Activated T-cell treated with anti-CD3 and anti-CD28 coated beads, Interleukin-2, amount 50 U/mL, for 24 hours (primary cell): ENCODE measurements around the gene SMYD3.

Source experiments
- DNase-seq: peaks from one replicate; pipeline ENCODE4 v3.0.0-alpha.2; 2020
- H3K27ac Mint-ChIP-seq: 2 replicates; pipeline ENCODE4 v1.8.0; 2020; ENCODE audit warnings: mild to moderate bottlenecking, mixed read lengths
- H3K27me3 Mint-ChIP-seq: 2 replicates; pipeline ENCODE4 v1.8.0; 2020; ENCODE audit warnings: mixed read lengths
- H3K36me3 Mint-ChIP-seq: 2 replicates; pipeline ENCODE4 v1.8.0; 2020; ENCODE audit warnings: low read depth, mixed read lengths
- H3K4me1 Mint-ChIP-seq: 2 replicates; pipeline ENCODE4 v1.8.0; 2020; ENCODE audit warnings: low read depth, mixed read lengths
- H3K4me3 Mint-ChIP-seq: 2 replicates; pipeline ENCODE4 v1.8.0; 2020; ENCODE audit warnings: mild to moderate bottlenecking, moderate library complexity, mixed read lengths
- H3K9me3 Mint-ChIP-seq: 2 replicates; pipeline ENCODE4 v1.8.0; 2020; ENCODE audit warnings: mixed read lengths

The SMYD3 gene

DNA sequence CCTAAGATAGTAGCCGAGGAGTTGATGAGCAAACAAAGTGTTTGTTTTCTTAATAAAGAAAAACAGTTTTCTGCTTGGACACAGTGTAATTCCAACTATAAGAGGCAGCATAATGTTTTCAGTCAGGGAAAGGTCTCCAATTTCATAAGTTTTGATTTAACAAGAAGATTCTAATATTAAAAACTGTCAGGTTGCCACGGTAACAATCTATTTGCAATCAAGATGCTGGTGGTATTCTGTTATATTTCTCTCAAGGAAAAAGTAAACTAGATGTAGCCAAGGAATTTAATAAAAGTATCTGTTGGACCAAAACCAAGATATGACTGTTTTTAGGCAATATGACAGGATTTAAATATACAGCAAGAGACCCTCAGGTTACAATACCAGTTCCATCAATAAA is 211.7 kb downstream of the SMYD3 start:
- Mint-ChIP-seq H3K27ac (no peak overlapping the region), H3K36me3 (peaks cover 11% of the 10 kb centered on the region), H3K9me3 (no peaks in the 10 kb centered on the region), H3K4me3 (no peak overlapping the region), H3K27me3 (no peaks in the 10 kb centered on the region), H3K4me1 (peaks cover 9% of the 10 kb centered on the region)
- no peak for DNase-seq

DNA sequence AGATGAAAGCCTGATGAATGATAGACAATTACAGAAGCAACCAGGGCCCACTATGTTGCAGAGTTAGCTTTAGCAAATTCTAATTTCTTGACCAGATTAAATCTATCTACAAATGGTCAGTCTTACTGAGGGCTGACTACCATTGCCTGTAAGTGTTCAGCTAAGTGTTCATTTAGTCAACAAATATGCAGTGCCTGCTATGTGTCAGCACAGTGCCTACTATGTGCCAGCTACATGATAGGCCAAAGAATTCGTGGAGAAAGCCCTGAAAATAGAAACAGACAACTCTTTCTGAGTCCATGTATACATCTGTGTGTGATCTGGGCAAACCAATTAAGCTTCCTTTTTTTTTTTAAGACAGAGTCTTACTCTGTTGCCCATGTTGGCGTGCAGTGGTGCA is 212.8 kb downstream of the SMYD3 start:
- no peaks in the 10 kb centered on the region for H3K27me3 Mint-ChIP-seq
- H3K4me1 Mint-ChIP-seq: peaks cover 9% of the 10 kb centered on the region
- no peaks in the 10 kb centered on the region for H3K9me3 Mint-ChIP-seq
- H3K27ac Mint-ChIP-seq: no peak overlapping the region
- H3K4me3 Mint-ChIP-seq: no peak overlapping the region
- no peak for DNase-seq
- peaks cover 16% of the 10 kb centered on the region for H3K36me3 Mint-ChIP-seq

- no peaks in the 10 kb centered on the region for H3K9me3 Mint-ChIP-seq
- no peak overlapping the region for H3K27ac Mint-ChIP-seq
- peaks cover 16% of the 10 kb centered on the region for H3K36me3 Mint-ChIP-seq
These were observed 213.5 kb downstream of the SMYD3 start for GRCh38 chr1:246293366-246294121.

GRCh38 chr1:246292571-246292970 is 214.5 kb downstream of the SMYD3 start:
- peaks cover 9% of the 10 kb centered on the region for H3K4me1 Mint-ChIP-seq
- no peak for DNase-seq
- H3K4me3 Mint-ChIP-seq: no peak overlapping the region
- no peaks in the 10 kb centered on the region for H3K9me3 Mint-ChIP-seq
- H3K27me3 Mint-ChIP-seq: no peaks in the 10 kb centered on the region
- H3K36me3 Mint-ChIP-seq: peaks cover 18% of the 10 kb centered on the region
- H3K27ac Mint-ChIP-seq: no peak overlapping the region

More at GRCh38 chr1:246293366-246294121, 213.5 kb downstream of the SMYD3 start:
- peaks cover 9% of the 10 kb centered on the region for H3K4me1 Mint-ChIP-seq
- H3K4me3 Mint-ChIP-seq: no peak overlapping the region
- no peaks in the 10 kb centered on the region for H3K27me3 Mint-ChIP-seq
- no peak for DNase-seq

DNA sequence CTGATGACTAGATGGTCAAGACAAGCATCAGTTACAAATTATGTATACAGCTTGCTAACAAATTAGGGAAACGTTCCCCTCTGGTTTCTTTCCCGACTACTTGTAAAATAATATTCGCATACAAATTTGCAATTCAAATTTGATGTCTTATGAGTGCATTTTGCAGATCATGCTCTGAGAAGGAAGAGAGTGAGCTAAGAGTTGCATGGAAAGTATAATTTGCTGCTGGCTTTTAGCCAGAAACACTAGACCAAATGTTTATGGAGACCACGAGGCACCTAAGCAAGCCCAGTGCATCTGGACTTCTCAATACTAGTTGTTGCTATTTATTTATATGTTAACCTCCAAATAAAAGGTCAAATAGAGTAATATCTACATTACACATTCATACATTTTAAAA is 216.0 kb downstream of the SMYD3 start:
- Mint-ChIP-seq H3K4me1 (peaks cover 2% of the 10 kb centered on the region), H3K36me3 (peaks cover 20% of the 10 kb centered on the region), H3K27me3 (no peaks in the 10 kb centered on the region), H3K27ac (no peak overlapping the region), H3K9me3 (no peaks in the 10 kb centered on the region), H3K4me3 (no peak overlapping the region)
- no peak for DNase-seq

GRCh38 chr1:246283771-246284410 is 223.2 kb downstream of the SMYD3 start:
- Mint-ChIP-seq H3K4me3 (no peak overlapping the region), H3K27me3 (no peaks in the 10 kb centered on the region), H3K27ac (no peak overlapping the region), H3K4me1 (peaks cover 2% of the 10 kb centered on the region), H3K9me3 (no peaks in the 10 kb centered on the region), H3K36me3 (peaks cover 21% of the 10 kb centered on the region)
- DNase-seq: no peak

- Mint-ChIP-seq H3K27ac (no peak overlapping the region), H3K4me1 (peaks cover 2% of the 10 kb centered on the region), H3K27me3 (no peaks in the 10 kb centered on the region), H3K9me3 (no peaks in the 10 kb centered on the region), H3K4me3 (no peak overlapping the region), H3K36me3 (peaks cover 20% of the 10 kb centered on the region)
- no peak for DNase-seq
These were observed 225.4 kb downstream of the SMYD3 start for GRCh38 chr1:246281639-246282038.

DNA sequence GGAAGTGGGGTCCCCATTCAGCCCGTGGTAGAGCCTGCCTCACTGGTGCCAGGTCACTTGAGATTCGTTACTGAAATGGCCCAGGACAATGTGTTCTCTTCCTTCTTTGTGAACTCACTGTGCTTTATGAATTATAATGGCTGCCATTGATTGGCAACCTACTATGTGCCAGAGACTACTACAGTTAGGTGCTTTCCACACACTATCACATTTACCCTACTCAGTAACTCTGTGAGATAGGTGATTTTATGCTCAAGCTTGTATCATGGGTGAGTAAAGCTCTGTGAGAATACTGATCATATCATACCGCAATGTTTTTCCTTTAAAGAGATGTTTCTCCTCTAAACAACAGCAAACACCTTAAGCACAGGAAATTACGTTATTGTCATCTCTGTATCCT is 225.9 kb downstream of the SMYD3 start:
- Mint-ChIP-seq H3K27ac (no peak overlapping the region), H3K36me3 (peaks cover 20% of the 10 kb centered on the region), H3K4me1 (peaks cover 2% of the 10 kb centered on the region), H3K4me3 (no peak overlapping the region), H3K27me3 (no peaks in the 10 kb centered on the region), H3K9me3 (no peaks in the 10 kb centered on the region)
- DNase-seq: no peak

DNA sequence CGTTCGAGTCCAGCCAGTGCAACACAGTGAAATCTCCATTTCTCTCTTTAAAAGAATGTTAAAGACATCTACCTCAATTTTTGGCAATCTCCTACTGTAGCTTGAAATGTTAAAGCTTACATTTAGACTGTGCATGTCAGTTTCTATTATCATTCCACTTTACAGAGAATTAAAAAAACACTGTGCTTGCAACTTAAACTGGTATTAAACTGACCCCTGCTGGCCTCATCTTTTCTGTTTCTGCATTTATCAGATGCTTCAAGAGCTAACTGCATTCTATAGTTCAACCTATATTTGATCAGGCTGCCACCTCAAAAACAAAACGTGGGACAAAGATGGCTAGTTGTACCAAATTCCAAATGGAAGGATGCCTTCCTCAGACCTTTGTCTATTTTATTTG is 226.5 kb downstream of the SMYD3 start:
- H3K9me3 Mint-ChIP-seq: no peaks in the 10 kb centered on the region
- H3K4me1 Mint-ChIP-seq: peaks cover 2% of the 10 kb centered on the region
- H3K27ac Mint-ChIP-seq: no peak overlapping the region
- peaks cover 14% of the 10 kb centered on the region for H3K36me3 Mint-ChIP-seq
- no peak overlapping the region for H3K4me3 Mint-ChIP-seq
- H3K27me3 Mint-ChIP-seq: no peaks in the 10 kb centered on the region
- no peak for DNase-seq

DNA sequence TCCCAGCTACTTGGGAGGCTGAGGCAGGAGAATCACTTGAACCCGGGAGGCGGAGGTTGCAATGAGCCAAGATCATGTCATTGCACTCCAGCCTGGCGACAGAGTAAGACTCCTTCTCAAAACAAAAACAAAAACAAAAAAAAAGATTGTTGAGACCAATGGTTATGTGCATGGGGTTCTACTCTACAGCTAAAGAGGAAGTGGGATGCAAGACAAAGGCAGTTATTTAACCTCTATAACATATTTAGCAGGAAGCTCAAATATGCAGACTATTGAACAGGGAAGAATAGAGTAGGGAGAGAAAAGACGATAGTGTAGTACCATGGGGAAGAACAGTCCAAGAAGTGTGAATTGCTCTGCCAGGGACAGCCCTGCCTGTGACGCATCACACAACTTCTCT is 227.7 kb downstream of the SMYD3 start:
- DNase-seq: no peak
- no peaks in the 10 kb centered on the region for H3K9me3 Mint-ChIP-seq
- H3K36me3 Mint-ChIP-seq: peaks cover 10% of the 10 kb centered on the region
- H3K27ac Mint-ChIP-seq: no peak overlapping the region
- peaks cover 2% of the 10 kb centered on the region for H3K4me1 Mint-ChIP-seq
- no peaks in the 10 kb centered on the region for H3K27me3 Mint-ChIP-seq
- H3K4me3 Mint-ChIP-seq: no peak overlapping the region

GRCh38 chr1:246278371-246278770 is 228.7 kb downstream of the SMYD3 start:
- Mint-ChIP-seq H3K4me1 (no peaks in the 10 kb centered on the region), H3K36me3 (peaks cover 15% of the 10 kb centered on the region), H3K27ac (no peak overlapping the region), H3K27me3 (no peaks in the 10 kb centered on the region), H3K4me3 (no peak overlapping the region), H3K9me3 (no peaks in the 10 kb centered on the region)
- no peak for DNase-seq

- peaks cover 4% of the 10 kb centered on the region for H3K9me3 Mint-ChIP-seq
- H3K4me3 Mint-ChIP-seq: no peak overlapping the region
- H3K27ac Mint-ChIP-seq: no peak overlapping the region
- no peaks in the 10 kb centered on the region for H3K27me3 Mint-ChIP-seq
- DNase-seq: no peak
- H3K4me1 Mint-ChIP-seq: no peaks in the 10 kb centered on the region
- peaks cover 21% of the 10 kb centered on the region for H3K36me3 Mint-ChIP-seq
These were observed 232.0 kb downstream of the SMYD3 start for GRCh38 chr1:246275036-246275435.

GRCh38 chr1:246274186-246274585 is 232.9 kb downstream of the SMYD3 start:
- Mint-ChIP-seq H3K4me1 (no peaks in the 10 kb centered on the region), H3K9me3 (peaks cover 4% of the 10 kb centered on the region), H3K27me3 (no peaks in the 10 kb centered on the region), H3K4me3 (no peak overlapping the region), H3K27ac (no peak overlapping the region), H3K36me3 (peaks cover 21% of the 10 kb centered on the region)
- DNase-seq: no peak

GRCh38 chr1:246271516-246271915 is 235.6 kb downstream of the SMYD3 start:
- DNase-seq: no peak
- Mint-ChIP-seq H3K4me1 (no peaks in the 10 kb centered on the region), H3K4me3 (no peak overlapping the region), H3K27ac (no peak overlapping the region), H3K9me3 (peaks cover 6% of the 10 kb centered on the region), H3K27me3 (no peaks in the 10 kb centered on the region), H3K36me3 (peaks cover 20% of the 10 kb centered on the region)

GRCh38 chr1:246270236-246270635 is 236.8 kb downstream of the SMYD3 start:
- H3K27me3 Mint-ChIP-seq: no peaks in the 10 kb centered on the region
- H3K9me3 Mint-ChIP-seq: peaks cover 6% of the 10 kb centered on the region
- H3K4me1 Mint-ChIP-seq: no peaks in the 10 kb centered on the region
- H3K36me3 Mint-ChIP-seq: peaks cover 27% of the 10 kb centered on the region
- no peak for DNase-seq
- no peak overlapping the region for H3K27ac Mint-ChIP-seq
- no peak overlapping the region for H3K4me3 Mint-ChIP-seq
